ENCODE measurements around the gene EPS8L2.

EPS8L2 gene

DNA sequence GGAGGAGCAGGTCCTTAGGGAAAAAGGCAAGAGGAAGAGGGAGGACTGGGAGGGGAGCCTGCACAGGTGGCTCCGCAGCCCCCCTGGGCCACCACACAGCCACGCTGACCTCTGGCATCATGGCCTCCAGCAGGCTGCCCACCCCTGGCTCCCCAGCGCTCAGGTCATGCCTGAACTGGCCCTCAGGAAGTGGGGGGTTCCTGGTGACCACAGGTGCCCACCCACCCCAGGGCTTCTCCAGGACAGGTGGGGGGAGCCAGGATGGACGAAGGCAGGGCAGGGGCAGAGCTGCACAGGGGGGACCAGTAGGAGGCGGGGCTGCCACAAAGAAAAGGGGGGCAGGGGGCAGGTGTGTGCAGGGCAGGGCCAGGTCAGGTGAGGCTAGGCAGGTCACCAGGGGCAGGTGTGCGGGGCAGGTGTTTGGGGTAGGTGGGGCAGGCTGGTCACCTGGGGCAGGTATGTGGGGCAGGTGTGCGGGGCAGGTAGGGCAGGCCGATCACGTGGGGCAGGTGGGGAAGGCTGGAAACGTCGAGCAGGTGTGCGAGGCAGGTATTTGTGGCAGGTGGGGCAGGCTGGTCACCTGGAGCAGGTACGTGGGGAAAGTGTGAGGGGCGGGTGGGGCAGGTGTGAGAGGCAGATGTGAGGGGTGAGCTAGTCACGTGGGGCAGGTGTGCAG is 12.0 kb upstream of the EPS8L2 start:
- DNase-seq (ENCODE audit: low read depth) = no peak
- peak overlapping the region; percentile 45 for H3K4me3 ChIP-seq (ENCODE audit: low read depth, low read length)
- TF ChIP-seq, protein P1, sequence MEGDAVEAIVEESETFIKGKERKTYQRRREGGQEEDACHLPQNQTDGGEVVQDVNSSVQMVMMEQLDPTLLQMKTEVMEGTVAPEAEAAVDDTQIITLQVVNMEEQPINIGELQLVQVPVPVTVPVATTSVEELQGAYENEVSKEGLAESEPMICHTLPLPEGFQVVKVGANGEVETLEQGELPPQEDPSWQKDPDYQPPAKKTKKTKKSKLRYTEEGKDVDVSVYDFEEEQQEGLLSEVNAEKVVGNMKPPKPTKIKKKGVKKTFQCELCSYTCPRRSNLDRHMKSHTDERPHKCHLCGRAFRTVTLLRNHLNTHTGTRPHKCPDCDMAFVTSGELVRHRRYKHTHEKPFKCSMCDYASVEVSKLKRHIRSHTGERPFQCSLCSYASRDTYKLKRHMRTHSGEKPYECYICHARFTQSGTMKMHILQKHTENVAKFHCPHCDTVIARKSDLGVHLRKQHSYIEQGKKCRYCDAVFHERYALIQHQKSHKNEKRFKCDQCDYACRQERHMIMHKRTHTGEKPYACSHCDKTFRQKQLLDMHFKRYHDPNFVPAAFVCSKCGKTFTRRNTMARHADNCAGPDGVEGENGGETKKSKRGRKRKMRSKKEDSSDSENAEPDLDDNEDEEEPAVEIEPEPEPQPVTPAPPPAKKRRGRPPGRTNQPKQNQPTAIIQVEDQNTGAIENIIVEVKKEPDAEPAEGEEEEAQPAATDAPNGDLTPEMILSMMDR (IDR thresholded peaks at IDR 0.05; ENCODE audit: control insufficient read depth, extremely low read depth, insufficient read depth) = no peak

DNA sequence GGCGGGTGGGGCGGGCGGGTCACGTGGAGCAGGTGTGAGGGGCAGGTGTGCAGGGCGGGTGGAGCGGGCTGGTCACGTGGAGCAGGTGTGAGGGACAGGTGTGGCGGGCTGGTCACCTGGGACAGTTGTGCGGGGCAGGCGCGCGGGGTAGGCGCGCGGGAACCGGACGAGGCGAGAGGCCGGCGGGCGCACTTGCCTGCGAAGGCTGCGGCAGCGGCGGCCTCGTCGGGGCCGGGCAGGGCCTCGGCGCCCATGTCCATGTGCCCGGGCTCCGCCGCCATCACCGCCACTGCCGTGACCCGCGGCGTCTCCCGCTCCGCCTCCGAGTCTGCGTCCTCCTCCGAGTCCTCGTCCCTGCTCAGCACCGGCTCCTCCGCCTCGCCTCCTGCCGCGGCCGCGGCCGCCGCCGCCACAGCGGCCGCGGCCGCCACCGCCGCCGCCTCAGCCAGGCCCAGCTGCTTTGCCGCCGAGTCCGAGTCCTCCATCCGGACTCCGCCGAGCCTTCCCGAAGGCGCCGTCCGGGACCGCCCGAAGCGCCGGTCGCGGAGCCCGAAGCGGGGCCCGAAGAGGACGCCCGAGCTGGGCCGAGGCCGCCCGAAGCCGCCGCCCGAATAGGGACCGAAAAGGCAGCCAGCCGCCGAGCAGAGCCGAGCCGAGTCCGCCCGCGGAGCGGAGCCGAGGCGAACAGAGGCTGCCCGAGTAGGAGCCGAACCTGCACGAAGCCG is 11.3 kb upstream of the EPS8L2 start, which contains the start of gene DEAF1:
TSS of gene DEAF1 (minus strand) at position 660 of the 725 bp plus-strand sequence. CDS start at position 485, 175 bp downstream.
- DNase-seq (ENCODE audit: low read depth) = peak; percentile 87
- TF ChIP-seq, protein P1 (IDR thresholded peaks at IDR 0.05; ENCODE audit: control insufficient read depth, extremely low read depth, insufficient read depth) = no peak
- peak within 1 kb of the TSS; percentile 88 for H3K4me3 ChIP-seq (ENCODE audit: low read depth, low read length)

DNA sequence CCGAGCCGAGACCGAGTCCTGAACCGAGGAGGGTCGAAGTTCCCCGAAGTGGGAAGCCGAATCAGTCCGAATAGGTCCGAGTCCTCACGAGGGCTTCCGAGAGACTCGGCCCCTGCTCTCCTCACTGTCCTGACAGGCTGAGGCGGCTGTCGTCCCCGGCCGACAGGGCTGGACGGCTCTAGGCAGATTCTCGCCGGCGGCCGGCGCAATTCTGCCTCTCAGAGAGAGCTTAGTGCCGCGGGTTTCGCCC is 10.8 kb upstream of the EPS8L2 start:
- no peak for DNase-seq (ENCODE audit: low read depth)
- TF ChIP-seq, protein P1 (IDR thresholded peaks at IDR 0.05; ENCODE audit: control insufficient read depth, extremely low read depth, insufficient read depth) = no peak
- peak overlapping the region; percentile 88 for H3K4me3 ChIP-seq (ENCODE audit: low read depth, low read length)

DNA sequence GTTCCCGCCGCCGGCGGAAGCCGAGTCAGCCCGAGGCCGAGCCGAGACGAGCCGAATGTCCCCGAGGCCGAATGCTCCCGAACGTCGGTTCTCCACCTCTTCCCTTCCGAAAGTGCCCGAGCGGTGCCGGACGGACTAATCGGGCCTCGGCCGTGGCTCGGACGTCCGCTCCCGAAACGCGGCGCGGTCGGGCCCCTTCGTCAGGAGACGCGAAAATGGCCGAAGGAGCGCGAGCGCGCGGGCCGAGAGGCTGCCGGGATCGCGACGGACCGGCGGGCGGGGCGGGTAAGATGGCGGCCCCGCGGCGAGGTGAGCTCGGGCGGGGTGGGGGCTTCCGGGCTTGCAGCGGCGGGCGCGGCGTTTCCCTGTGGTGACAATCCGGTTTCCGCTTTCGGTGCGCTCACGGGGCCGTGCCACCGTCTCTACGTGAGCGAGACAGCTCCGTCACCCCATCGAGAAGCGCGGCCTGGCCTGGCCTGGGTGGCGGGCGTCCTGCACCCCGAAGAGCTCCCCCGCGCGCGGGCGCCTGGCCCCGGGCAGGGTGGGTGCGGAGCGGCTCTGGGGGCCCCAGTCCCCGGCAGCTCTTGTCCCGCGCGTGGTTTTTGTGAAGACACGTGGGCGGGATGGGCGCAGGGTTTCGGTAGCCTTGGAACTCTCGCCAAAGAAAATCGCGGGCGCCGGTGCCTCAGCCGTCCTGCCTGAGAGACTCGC is 10.3 kb upstream of the EPS8L2 start, which contains the start of gene TMEM80:
TSS of gene TMEM80 (plus strand) at position 279 of the 711 bp plus-strand sequence. CDS start at position 291, 12 bp downstream.
- TF ChIP-seq, protein P1 (IDR thresholded peaks at IDR 0.05; ENCODE audit: control insufficient read depth, extremely low read depth, insufficient read depth) = no peak
- peak within 1 kb of the TSS; percentile 88 for H3K4me3 ChIP-seq (ENCODE audit: low read depth, low read length)
- DNase-seq (ENCODE audit: low read depth) = peak; percentile 86

DNA sequence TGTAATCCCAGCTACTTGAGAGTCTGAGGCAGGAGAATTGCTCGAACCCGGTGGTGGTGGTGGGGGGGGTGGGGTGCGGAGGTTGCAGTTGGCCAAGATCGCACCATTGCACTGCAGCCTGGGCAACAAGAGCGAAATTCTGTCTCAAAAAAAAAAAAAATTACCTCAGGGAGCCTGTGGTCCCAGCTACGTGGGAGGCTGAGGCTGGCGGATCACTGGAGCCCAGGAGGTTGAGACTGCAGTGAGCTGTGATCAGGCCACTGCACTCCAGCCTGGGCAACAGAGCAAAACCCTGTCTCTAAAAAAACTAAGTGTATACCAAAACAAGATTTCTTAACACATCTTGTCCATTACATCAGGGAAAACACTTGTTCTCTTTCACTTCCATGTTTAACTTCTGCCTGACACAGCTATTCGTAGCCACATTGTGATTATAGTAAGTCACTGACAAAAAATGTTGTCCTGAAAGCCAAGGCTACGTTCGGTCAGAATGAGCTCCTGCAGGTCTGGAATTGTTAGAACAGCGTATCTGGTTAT is 9.0 kb upstream of the EPS8L2 start:
- H3K4me3 ChIP-seq (ENCODE audit: low read depth, low read length) = peak overlapping the region; percentile 88
- TF ChIP-seq, protein P1 (IDR thresholded peaks at IDR 0.05; ENCODE audit: control insufficient read depth, extremely low read depth, insufficient read depth) = no peak
- DNase-seq (ENCODE audit: low read depth) = no peak

DNA sequence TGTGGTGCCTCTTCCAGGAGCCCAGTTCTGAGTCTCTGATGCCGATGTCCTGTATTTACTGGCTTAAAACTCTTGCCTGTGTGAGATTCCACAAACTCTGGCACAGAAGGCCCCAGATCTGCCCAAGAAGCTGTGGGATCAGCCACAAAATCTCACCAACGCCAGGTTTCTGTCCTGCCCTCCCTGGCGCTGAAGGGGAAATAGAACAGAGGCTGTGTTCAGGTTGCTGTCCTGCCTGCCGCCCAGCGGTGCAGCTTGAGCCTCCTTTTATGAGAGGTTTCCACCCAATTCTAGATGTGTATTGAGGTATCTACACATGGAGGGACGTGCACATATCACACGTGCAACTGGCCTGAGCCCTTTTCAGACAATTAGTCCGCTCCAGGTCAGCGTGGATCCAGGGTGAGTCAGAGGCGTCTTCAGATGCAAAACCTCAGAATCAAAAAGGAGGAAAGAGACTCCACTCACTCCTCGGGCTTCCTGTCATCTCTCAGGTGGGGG is 8.2 kb upstream of the EPS8L2 start:
- TF ChIP-seq, protein P1 (IDR thresholded peaks at IDR 0.05; ENCODE audit: control insufficient read depth, extremely low read depth, insufficient read depth) = no peak
- H3K4me3 ChIP-seq (ENCODE audit: low read depth, low read length) = no peak overlapping the region
- no peak for DNase-seq (ENCODE audit: low read depth)
